GM21423 (cell line): ENCODE measurements around the gene P2RX6.
A peak's percentile ranks its signal among the peaks of the same experiment; 100 is the strongest.
"Not testable (repeated sequence)": the region's sequence is repeated elsewhere in the genome, so short reads cannot be mapped to it uniquely, and the experiment has no call there.

Experiments used
- ATAC-seq: cut with Tn5 transposase; IDR thresholded peaks from one replicate; pipeline ENCODE4 v1.9.1; 2021; ENCODE audit warnings: mild to moderate bottlenecking, moderate library complexity; ENCODE audit not compliant: unreplicated experiment

The P2RX6 gene

DNA sequence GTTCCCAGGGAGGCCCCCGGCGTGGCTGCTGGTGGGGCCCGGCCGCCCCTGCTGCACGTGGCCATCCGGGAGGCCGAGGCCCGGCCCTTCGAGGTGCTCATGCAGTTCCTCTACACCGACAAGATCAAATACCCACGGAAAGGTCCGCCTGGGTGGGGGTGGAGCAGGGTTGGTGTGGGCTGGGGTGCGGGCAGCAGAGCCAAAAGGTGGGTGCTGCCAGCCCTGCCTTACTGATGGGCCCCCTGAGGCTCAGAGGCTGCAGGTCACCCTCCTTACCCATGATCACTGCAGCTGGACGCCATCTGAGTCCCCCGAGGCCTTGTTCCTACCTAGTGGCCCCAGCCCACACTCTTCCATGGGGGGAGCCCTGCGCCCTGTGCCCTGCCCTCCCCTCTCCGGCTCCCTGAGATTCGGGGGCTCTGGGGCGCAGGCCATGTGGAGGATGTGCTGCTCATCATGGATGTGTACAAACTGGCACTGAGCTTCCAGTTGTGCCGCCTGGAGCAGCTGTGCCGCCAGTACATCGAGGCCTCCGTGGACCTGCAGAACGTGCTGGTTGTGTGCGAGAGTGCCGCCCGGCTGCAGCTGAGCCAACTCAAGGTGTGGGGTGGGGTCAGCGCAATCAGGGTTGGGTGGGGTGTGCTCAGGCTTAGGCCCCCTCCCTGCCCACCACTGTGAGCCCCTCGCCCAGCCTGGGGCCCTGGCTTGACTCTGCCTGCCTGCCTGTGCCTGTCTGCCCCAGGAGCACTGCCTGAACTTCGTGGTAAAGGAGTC lies 20.6 kb upstream of the P2RX6 start:
- ATAC-seq = no peak

DNA sequence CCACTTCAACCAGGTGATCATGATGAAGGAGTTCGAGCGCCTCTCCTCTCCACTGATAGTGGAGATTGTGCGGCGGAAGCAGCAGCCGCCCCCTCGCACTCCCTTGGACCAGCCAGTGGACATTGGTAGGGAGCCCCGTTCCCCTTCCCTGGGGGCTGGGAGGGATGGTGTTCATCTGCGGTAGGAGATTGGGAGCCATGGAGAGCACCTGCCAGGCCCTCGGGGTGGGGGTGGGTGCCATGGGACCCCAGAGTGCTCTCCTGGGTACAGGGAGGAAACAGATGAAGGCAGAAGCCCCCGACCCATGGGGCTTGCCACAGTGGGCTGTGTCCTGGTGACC lies 20.1 kb upstream of the P2RX6 start:
- ATAC-seq = no peak

DNA sequence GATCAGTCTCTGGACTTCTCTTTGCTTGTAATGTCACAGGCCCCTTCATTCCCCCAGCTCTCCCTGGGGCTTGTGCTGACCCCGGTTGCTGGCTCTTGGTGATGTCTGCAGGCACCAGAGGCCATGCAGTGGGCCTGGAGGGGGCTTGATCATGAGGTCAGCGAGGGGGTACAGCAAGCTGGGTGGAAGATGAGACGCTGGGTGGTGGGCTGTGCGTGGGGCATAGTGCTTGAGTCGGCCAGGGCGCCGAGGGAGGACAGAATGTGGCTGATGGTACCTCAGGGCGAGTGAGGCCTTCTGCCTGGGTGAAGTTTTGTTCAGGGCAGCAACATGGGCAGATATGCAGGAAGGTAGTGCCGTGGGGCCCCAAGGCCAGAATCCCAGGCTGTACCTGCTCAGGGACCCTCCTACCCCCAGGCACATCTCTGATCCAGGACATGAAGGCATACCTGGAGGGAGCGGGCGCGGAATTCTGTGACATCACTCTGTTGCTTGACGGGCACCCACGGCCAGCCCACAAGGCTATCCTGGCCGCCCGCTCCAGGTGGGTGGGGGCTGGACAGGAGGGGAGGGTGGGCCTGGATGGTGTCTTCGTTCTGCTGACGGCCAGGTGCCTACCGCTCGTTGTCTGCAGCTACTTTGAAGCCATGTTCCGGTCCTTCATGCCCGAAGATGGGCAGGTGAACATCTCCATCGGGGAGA lies 19.5 kb upstream of the P2RX6 start:
- ATAC-seq = no peak

DNA sequence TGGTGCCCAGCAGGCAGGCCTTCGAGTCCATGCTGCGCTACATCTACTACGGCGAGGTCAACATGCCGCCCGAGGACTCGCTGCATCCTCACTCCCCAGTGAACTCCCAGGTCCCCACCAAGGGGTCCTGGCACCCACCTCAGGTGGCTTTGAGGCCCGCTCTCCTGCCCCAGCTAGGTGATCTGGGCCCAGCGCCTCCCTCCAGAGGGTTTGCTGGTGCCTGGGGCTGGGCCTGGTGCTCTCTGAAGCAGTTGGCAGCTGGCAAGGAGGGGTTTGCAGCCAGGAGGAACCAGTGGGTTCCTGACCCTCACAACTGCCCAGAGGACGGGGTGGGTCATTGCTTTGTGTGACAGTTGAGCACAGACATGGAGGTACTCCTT lies 18.9 kb upstream of the P2RX6 start:
- ATAC-seq = no peak

DNA sequence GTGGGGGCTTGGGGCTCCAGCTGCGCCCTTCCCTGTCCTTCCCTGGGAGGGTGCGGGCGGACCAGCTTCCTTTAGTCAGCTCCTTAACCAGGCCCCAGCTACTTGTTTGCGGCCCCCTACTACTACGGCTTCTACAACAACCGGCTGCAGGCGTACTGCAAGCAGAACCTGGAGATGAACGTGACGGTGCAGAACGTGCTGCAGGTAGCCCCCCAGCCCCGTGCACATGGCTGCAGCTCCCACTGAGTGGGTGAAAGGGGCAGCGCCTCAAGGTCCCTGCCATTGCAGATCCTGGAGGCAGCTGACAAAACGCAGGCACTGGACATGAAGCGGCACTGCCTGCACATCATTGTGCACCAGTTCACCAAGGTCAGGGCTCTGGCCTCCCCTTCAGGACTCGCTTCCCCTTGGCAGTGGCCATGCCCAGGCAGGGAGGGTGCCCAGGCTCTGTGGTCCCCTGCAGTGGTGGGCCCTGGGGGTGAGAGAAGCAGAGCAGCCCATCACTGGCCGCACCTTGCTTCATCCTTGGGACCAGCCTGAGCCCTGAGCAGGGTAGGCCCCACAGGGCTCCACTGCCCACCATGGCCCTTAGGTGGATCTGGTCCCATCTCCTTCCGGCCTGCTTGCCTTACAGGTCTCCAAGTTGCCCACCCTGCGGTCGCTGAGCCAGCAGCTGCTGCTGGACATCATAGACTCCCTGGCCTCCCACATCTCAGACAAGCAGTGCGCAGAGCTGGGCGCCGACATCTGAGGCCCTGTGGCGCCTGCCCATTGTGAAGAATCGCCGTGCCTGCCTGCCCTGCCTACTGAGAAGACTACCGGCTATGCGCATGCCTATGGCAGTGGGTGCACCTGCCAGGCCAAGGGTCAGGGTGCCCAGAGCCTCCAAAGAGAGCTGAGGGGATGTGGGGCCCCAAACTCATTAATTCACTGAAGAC lies 18.1 kb upstream of the P2RX6 start:
- ATAC-seq = no peak

DNA sequence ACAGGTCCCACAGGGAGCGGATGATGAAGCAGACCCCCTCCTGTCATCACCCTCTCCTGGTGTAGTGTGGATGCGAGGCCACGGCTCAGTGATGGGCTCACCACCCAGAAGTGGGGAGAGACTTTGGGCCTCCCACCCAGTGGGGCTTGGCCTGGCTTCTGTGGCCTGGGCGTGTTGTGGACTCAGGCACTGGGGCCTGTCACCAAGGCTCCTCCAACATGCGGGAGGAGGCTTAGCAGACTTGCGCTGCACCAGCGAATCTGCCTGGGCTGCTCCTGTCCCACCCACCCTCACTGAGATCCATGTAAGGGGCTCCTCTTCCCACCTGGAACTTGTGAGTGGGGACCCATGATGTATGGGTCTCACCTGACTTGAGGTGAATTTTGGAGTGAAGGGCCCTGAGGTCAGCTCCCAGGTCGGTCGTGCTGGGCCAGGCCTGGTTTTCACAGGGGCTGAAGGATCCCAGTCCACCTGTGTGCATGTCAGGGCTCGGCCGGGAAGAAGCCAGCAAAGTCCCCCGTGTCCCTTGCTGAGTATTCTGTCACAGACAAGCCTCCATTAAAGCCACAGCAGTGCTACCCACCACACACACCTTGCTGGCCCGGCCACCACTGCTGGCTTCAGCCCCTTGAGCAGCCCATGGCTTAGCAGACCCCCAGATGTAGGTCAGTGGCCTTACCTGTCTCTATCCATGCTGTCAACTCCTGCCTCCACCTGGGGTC lies 17.3 kb upstream of the P2RX6 start:
- ATAC-seq = no peak

DNA sequence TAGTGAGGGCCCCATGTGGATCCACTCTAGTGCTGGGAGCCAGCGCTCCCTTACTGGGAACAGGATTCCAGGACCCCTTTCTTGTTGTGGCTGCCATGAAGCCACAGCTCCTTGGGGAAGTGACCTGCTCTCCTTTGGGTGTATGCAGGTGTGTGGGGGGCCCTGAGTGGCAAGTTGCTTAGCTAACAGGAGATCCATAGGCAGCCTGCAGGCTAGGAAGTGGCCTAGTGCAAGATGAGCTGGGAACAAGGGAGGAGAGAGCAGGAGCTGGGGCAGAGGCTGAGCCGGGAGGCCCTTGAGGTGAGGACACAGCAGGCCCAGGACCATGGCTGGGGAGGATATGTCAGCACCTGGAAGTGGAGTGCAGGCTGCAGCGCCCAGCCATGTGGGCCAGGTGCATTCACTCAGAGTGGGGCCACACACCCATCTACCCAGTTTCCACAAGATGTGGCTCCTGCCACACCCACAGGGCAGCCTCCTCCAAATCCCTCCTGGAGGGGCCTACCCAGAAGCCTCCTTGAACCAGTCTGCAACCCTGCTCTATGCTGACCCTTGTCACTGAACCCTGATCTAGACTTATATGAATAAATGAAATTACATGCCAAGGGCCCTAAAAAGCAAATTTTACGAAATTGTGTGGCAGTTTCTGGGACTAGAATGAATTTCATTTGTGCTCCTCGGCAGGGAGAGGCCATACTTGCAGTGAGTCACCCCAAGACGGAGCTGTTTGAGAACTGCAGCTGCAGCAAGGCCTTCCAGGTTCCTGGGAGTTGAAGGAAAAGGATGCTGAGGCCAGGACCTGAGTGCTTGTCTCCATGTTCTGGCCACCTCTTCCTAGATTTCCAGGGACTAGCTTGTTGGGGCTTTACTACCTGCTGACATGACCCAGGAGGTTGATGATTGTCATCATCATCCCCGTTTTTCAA lies 16.3 kb upstream of the P2RX6 start:
- ATAC-seq = no peak

DNA sequence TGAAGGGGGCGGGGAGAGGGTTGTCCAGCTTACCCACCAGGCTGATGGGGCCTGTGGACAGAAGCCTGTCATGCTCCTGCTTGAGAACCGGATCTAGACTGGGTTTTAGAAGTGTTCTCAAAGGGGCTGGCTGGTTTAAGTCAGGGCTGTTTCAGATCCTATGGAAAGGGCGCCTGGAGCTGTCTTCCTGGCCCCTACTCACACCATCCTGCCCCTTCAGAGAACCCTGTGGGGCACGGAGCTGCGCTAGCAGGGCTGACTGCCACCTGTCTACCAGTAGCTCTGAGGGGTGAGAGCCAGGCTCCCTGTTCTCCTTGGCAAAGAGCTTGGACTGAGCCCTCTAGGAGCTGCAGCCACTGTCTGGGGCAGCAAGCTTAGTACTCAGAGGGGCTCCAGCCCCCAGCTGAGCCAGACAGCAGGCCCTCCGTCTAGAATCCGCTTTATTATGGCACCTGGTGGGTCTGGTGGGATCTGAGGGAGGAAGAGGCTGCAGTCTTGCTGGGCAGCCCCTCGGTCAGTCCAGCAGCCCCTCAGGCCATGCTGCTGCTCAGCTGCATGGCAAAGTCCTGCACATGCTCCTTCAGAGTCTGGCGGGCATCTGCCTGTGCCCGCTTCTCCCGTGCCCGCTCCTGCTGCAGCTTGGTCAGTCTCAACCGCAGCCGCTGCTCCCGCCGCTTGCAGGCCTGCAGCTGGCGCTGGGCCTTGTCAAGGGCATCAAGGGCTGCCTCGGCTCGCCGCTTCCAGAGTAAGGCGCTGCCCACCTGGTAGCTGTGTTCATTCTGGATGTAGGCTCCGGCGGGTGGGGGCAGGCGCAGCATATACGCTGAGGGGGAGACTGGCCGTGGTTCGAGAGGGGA lies 15.4 kb upstream of the P2RX6 start:
- ATAC-seq = no peak

DNA sequence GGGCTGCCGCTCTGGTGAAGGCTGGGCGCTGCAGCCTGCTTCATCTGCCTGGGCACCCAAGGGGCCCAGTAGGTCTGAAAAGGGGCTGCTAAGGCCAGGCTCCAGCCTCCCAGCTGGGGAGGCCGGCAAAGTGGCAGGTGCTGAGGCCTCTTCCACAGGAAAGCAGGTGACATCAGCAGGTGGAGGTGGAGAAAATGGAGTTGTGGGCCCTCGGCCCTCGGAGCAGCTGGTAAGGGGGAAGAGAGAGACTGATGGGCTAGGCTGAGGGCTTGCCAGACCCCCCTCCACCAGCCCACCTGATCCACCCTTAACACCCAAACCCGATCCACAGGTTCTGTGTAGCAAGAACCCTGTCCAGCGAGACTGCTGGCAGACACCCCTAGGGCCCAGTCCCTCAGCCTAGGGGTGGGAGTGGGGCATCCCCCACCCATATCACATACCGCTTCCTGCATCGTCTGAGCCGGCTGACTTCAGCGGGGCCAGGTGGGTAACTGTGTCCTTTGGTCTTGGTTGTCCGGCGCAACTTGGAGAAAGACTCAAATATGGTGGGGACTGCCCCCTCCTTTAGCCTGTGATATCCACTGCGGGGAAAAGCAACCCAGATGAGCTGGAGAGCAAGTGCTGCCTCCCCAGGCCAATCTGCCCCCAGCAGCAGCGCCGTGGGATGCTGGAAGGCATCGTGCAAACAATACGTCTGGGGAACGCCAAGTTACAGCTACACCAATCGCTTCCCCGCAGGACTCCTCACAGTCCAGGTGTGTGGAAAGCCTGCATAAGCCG lies 14.6 kb upstream of the P2RX6 start:
- no peak for ATAC-seq

DNA sequence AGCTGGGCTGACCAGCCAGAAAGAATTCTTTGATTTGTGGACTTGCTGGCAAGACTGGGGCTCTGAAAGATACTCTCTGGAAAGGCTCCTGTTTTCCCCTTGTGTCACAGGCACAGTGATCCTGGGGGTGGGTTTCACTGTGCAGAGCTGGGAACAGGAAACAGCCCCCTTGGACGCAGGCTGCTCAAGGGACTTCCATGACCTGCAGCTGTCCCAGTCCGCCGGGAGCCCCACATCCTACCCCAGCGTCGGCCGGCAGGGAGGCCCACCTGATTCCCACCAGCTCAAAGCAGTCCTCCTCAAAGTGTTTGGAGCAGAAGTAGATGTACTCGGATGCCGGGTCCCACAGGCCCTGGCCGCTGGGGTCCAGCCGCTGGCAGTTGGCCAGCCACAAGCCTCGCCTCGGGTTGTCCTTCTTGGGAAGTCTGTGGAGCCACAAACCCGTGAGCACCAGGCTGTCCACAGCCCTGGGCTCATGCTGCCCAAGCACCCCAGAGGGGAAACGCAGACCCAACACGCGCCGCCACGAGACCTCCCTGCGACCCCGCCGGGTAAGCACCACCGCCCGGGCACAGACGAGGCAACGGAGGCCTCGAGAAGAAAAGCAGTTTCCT lies 13.9 kb upstream of the P2RX6 start:
- peak; percentile 8 for ATAC-seq

DNA sequence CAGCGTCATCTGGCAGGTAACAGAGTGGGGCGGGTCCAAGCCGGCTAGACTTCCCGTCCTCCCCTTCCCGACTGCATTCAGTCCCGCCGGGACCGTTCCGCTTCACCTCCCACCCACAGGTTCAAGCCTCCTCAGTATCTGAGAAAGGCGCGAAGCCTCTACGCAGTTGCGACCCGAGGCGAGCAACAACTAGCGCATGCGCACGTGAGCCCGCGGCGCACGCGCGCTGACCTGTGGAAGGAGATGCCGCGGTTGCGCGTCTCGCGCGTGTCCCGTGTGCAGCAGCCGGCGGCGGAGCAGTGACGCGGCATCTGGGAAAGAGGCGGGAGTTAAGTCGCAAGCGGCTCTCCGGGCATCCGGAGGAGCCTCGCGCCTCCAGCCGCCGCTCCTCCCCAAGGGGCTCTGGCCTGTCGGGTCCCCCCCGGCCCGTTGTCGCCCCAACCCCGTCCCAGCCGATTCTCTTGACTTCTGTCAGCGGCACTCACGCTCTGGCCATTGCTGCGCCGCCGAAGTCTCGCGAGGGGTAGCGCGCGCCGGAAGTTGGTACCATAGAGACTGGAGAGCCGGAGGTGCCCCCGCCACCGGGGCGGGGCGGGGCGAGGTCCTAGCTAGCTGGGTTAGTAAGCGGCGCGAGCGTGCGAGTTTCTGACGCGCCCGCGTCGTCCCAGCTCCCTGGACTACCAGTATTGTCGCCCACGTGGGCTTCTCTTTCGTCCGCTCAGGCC lies 13.2 kb upstream of the P2RX6 start, which contains the start of gene THAP7:
TSS of gene THAP7 (minus strand) at position 518 of the 725 bp plus-strand sequence. CDS start at position 311, 207 bp downstream.
- peak; percentile 87 for ATAC-seq

DNA sequence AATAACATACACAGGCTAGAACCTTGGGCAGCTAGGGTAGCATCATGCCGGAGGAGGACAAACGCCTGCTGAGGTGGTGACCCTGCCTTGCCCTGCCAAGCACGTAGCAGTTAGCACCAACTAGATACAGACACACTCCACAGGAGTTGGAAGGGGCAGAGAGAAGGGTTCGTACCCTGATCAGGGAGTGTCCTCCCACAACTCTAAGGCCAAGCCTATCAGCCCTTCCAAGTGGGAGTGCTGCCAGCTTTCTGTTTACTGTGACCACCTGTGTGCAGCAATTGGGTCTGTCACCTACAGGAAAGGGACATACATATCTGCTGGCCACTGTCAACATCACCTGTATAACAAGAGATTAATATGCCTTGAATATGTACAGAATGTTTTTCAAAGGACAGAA lies 11.2 kb upstream of the P2RX6 start:
- ATAC-seq = no peak

DNA sequence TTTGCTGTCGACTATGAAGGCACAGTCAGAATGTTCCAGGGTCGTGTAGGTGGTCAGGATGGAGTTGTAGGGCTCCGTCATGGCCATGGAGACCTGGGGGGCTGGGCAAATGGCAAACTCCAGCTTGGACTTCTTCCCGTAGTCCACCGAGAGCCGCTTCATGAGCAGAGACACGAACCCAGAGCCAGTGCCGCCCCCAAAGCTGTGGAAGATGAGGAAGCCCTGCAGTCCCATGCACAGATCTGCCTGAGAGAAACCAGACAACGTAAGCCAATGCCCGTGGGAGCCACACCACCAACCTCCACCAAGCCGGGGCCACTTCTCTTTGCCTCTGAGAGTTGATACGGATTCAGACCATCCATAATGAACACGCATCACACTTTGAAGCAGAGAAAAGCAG lies 5.8 kb upstream of the P2RX6 start:
- ATAC-seq = not testable (repeated sequence)

DNA sequence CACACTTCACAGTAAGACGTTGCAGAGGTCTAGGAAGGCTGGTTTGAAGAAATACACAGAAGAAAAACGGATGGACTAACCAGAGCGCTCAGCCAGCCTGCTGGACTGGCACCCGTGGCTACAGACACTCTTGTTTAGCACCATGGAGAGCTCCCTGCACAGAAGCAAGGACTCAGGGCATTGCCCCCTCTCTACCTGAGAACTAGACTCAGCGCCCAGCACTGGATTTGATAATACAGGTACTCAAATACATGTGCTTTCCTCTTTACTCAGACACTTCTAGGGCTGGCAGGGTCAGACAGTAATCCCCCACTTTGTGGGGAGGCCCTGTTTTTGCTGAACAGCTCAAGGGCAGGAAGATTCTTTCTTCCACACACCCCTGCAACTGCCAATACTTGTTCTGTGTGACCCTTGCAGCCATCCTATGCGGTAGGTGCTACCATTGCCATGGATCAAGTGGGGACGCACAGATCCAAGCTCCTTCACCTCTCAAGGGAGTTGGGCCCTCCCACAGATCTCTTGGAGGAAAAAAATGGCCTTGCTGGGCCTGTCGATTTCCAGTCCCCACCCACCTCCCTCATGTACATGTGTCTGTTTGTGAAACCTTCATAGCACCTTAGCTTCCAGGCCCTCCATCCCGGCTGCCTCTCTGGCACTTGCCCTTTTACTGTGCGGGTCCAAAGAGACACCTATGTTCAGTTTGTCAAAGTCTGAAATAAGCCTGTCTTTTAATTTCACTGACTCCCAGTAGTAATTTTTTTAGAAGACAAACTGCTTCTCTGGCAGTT lies 5.1 kb upstream of the P2RX6 start:
- no peak for ATAC-seq

DNA sequence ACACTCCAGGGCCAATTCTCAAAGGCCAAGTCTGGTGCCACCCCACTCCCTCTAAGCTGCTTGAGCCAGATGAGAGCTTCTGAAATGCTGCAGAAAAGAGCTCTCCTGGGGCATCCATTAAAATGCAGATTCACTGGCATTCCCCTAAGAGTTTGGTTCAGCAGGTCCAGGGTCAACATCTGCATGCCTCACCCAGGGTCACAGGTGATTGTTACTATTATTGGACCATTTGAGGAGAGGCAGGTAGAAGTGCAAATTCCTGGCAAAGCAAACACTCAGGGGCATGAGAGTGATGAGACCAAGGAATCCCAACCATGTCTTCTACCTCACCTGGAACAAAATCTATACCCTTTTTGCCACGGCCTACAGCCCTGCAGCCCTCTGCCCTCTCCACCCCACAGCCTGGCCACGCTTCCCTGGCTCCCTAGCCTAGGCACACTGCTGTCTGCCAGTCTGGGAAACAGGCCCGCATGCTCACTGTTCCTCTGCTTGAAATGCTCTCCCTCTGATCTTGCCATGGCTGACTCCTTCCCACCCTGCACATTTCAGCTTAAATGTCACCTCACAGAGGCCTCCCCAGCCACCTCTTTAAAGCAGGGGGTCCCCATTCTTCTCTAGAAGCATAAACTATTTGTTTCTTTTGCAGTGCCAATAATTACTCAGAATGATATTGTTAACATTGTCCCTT lies 4.4 kb upstream of the P2RX6 start:
- no peak for ATAC-seq
